Subcutaneous abdominal adipose tissue (tissue), 5 donors: Measurements from ENCODE around the gene LRBA.

Experiments
- H3K27ac ChIP-seq: one replicate; pipeline ENCODE4 v1.7.0; 2013; ENCODE audit warnings: low read depth, mild to moderate bottlenecking, inconsistent platforms, low read length, moderate library complexity
- H3K27me3 ChIP-seq, 5 donors: one replicate each; pipeline ENCODE4 v1.7.0; 2013; ENCODE audit warnings: low read length in 5 of 5, inconsistent platforms in 1 of 5; ENCODE audit not compliant: control insufficient read depth in 5 of 5, insufficient read depth in 4 of 5
- H3K36me3 ChIP-seq, 5 donors: one replicate each; pipeline ENCODE4 v1.7.0; 2013; ENCODE audit warnings: low read length in 5 of 5; ENCODE audit not compliant: control insufficient read depth in 5 of 5, insufficient read depth in 5 of 5
- H3K4me1 ChIP-seq, 5 donors: one replicate each; pipeline ENCODE4 v1.7.0; 2013; ENCODE audit warnings: low read length in 5 of 5, mild to moderate bottlenecking in 3 of 5, moderate library complexity in 1 of 5; ENCODE audit not compliant: control insufficient read depth in 5 of 5, insufficient read depth in 5 of 5
- H3K4me3 ChIP-seq, 5 donors: one replicate each; pipeline ENCODE4 v1.7.0; 2013; ENCODE audit warnings: low read length in 5 of 5, low read depth in 1 of 5
- H3K9ac ChIP-seq, 5 donors: one replicate each; pipeline ENCODE4 v1.7.0; 2013; ENCODE audit warnings: low read length in 5 of 5, mild to moderate bottlenecking in 4 of 5, moderate library complexity in 3 of 5
- H3K9me3 ChIP-seq, 5 donors: one replicate each; pipeline ENCODE4 v1.7.0; 2013; ENCODE audit warnings: low read length in 5 of 5; ENCODE audit not compliant: control insufficient read depth in 5 of 5
- donor health status: healthy.
- donor health status: healthy.
- donor health status: healthy.
- donor health status: healthy.
- donor health status: healthy.

LRBA gene

DNA sequence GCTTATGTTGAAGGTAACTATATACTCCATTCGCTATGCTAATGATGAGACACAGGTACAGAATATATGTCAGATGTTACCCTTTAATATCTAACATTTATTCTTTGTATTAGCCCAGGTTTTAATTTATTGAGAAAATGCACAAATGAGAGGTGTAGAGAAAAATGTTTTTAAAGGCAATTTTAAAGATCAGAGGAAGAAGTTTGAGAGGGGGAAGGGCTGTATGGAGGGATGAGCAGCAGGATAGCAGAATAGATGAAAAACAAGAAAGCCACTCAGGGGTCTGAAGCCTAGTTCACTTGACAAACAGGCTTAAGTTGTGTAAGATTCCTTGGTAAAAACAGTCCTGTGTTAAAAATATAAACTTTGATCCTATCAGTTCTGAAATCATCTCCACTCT lies 429.5 kb downstream of the LRBA start:
- Histone ChIP-seq H3K27ac (no peak overlapping the region), H3K4me1 (peaks cover 0 to 15% (median 7%) of the 10 kb centered on the region in 5 donors), H3K9me3 (peaks cover 0 to 10% (median 8%) of the 10 kb centered on the region in 5 donors), H3K9ac (no peak overlapping the region), H3K36me3 (peaks cover 6 to 20% (median 10%) of the 10 kb centered on the region in 5 donors), H3K4me3 (no peak overlapping the region), H3K27me3 (peaks cover 0 to 8% (median 3%) of the 10 kb centered on the region in 5 donors)

DNA sequence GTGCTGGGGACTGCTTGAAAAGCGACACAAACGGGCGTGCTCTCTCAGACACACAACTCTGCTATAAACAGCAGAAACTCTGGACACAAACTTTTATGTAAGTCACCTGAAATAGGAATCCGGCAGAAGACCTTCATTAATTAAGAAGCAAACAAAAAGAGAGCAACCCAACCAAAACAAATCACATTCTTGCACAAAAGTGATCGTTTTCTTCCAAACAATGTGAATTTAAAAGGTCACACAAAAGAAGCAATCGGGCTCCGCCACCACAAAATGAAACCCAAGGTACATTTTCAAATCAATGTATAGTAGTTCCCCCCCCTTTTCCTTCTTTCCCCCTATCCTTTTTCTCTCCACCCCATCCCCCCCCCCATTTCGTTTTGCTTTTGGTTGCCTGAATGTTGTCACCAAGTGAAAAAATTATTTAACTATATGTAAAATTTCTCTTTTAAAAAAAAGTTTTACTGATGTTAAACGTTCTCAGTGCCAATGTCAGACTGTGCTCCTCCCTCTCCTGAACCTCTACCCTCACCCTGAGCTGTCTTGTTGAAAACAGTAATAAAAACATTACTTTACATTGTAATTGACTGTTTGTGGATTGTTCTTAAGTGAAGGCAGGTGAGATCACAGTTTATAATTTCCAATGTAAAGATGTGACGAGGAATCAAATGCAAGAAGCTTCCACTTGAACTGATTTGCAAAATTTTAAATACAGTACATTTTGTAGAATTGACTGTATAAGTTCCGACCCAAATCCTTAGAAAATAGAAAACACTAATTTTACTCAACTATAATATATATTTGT lies 430.8 kb downstream of the LRBA start:
- peaks cover 0 to 15% (median 13%) of the 10 kb centered on the region in 5 donors for H3K4me1 ChIP-seq
- no peak overlapping the region for H3K9ac ChIP-seq
- H3K9me3 ChIP-seq: peaks cover 0 to 12% (median 8%) of the 10 kb centered on the region in 5 donors
- peaks cover 0 to 8% (median 3%) of the 10 kb centered on the region in 5 donors for H3K27me3 ChIP-seq
- no peak overlapping the region for H3K27ac ChIP-seq
- H3K4me3 ChIP-seq: peak overlapping the region in 2 of 5 donors; percentile 70 to 73
- H3K36me3 ChIP-seq: peaks cover 3 to 17% (median 8%) of the 10 kb centered on the region in 5 donors

DNA sequence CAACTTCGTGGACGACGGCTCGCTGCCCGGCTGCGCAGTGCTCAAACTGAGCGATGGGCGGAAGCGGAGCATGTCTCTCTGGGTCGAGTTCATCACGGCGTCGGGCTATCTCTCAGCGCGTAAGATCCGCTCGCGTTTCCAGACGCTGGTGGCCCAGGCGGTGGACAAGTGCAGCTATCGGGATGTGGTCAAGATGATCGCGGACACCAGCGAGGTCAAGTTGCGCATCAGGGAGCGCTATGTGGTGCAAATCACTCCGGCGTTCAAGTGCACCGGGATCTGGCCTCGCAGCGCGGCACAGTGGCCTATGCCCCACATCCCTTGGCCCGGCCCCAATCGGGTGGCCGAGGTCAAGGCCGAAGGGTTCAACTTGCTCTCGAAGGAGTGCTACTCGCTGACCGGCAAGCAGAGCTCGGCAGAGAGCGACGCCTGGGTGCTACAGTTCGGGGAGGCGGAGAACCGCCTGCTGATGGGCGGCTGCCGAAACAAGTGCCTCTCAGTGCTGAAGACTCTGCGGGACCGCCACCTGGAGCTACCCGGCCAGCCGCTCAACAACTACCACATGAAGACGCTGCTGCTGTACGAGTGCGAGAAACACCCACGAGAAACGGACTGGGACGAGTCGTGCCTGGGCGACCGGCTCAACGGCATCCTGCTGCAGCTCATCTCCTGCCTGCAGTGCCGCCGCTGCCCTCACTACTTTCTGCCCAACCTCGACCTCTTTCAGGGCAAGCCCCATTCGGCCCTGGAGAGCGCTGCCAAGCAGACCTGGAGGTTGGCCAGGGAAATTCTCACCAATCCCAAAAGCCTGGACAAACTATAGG lies 431.6 kb downstream of the LRBA start:
- Histone ChIP-seq H3K36me3 (peaks cover 0 to 11% (median 3%) of the 10 kb centered on the region in 5 donors), H3K27ac (no peak overlapping the region), H3K9me3 (peaks cover 0 to 12% (median 8%) of the 10 kb centered on the region in 5 donors), H3K4me1 (peaks cover 0 to 15% (median 13%) of the 10 kb centered on the region in 5 donors), H3K4me3 (peak overlapping the region; percentile 48 to 76 (median 70)), H3K9ac (peak overlapping the region in 3 of 5 donors; percentile 7 to 37 (median 13)), H3K27me3 (peaks cover 0 to 8% (median 3%) of the 10 kb centered on the region in 5 donors)

DNA sequence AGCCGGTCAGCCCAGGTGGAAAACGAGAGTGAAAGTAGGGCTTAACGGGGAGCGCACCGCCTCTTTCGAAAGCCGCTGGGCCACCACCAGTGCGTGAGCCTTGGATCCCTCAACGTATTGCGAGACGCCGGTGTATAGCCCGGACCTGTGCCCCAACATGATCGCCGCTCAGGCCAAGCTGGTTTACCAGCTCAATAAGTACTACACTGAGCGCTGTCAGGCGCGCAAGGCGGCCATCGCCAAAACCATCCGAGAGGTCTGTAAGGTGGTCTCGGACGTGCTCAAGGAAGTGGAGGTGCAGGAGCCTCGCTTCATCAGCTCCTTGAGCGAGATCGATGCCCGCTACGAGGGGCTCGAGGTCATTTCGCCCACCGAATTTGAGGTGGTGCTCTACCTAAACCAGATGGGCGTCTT lies 432.2 kb downstream of the LRBA start:
- H3K9ac ChIP-seq: peak overlapping the region in 3 of 5 donors; percentile 7 to 37 (median 13)
- peak overlapping the region; percentile 48 to 76 (median 70) for H3K4me3 ChIP-seq
- peak overlapping the region; percentile 6 for H3K27ac ChIP-seq
- H3K36me3 ChIP-seq: peaks cover 0 to 11% (median 2%) of the 10 kb centered on the region in 5 donors
- peaks cover 0 to 8% (median 3%) of the 10 kb centered on the region in 5 donors for H3K27me3 ChIP-seq
- peaks cover 0 to 15% (median 13%) of the 10 kb centered on the region in 5 donors for H3K4me1 ChIP-seq
- H3K9me3 ChIP-seq: peaks cover 0 to 12% (median 8%) of the 10 kb centered on the region in 5 donors

DNA sequence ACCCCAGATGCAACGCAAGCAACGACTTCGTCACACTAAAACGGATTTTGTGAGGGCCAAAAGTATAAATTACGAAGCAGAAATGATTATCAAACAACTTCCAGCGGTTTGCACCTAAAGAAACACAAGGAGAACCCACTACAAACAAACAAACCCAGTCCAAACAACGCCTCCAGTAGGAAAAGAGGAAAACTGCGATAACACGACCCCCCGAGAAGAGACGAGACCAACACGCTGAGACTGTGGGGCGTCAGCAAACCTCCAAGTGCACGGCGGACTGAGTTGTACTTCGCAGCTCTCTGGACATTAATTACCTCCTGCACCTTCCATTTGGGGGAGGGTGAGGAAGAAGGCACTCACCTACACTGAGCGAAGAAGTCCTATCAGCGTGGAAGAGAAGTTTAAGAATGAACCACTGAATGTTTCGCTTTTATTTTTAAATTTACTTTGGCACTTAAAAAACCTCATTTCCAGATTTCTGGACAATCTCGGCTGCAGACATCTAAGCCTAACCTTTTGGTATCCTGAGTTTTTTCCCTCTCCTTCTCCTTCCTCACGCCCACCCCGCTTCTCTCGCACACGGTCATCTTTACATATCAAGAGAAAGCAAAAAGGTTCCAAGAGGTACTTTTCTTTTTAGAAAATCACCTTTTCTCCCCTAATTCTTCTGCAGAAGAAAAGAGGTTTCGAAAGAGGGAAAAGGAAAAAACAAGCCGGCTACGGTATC lies 432.8 kb downstream of the LRBA start, which contains the start of gene MAB21L2:
Gene MAB21L2 (plus strand): TSS at position 6 of the 727 bp plus-strand sequence. CDS start 879 bp downstream, outside the sequence.
- Histone ChIP-seq H3K36me3 (peaks cover 0 to 11% (median 2%) of the 10 kb centered on the region in 5 donors), H3K27ac (peak within 1 kb of the TSS; percentile 6), H3K4me3 (peak within 1 kb of the TSS; percentile 48 to 76 (median 70)), H3K9ac (peak within 1 kb of the TSS in 2 of 5 donors; percentile 13 to 37), H3K9me3 (peaks cover 0 to 12% (median 8%) of the 10 kb centered on the region in 5 donors), H3K4me1 (peaks cover 0 to 15% (median 13%) of the 10 kb centered on the region in 5 donors), H3K27me3 (peaks cover 0 to 8% (median 3%) of the 10 kb centered on the region in 5 donors)

DNA sequence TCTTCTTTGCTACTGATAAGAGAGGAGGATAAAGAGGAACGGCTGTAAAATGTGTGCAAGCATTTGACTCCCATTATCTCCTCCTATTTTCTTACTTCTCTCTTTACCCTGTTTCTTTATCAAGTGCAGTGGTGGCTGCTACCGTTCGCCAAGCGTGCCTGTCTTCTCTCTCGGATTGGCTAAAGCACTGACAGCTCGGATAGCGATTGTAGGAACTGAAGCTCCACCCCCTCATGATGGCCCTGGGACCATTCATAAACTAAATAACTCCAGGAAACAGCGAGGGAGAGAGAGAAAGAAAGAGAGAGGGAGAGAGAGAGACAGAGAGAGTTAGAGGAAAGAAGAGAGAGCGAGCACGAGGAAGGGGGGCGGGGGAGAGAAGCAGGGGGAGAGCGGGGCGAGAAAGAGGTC lies 433.4 kb downstream of the LRBA start:
- no peak overlapping the region for H3K9ac ChIP-seq
- no peak overlapping the region for H3K27ac ChIP-seq
- H3K9me3 ChIP-seq: peaks cover 0 to 12% (median 8%) of the 10 kb centered on the region in 5 donors
- peaks cover 0 to 8% (median 3%) of the 10 kb centered on the region in 5 donors for H3K27me3 ChIP-seq
- H3K4me1 ChIP-seq: peaks cover 0 to 15% (median 13%) of the 10 kb centered on the region in 5 donors
- H3K36me3 ChIP-seq: peaks cover 0 to 11% (median 2%) of the 10 kb centered on the region in 5 donors
- H3K4me3 ChIP-seq: no peak overlapping the region

DNA sequence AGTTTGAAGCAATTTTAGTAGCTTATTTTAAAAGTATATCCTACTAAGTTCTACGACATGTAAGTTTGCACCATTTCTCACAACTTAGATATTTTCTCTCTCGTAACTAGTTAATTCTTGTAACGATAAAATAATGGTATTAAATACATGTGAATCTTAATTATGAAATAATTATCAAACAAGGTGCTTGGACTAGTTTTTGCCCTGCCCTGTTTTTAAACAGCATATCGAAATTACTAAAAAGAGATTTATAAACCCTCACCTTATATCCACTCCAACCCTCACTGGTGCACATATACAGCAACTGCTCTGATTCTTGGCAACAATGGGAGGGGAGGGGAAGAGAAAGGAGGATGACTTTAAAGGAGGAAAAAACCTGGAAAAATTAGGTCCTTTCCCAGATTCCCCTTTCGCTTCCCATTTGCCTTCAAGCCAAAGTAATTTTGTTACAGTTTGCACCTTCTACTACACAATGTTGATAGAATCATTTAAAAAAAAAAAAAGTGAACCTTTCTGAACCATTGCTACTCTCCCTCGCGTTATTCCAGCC lies 434.0 kb downstream of the LRBA start:
- Histone ChIP-seq H3K27me3 (peaks cover 0 to 8% (median 3%) of the 10 kb centered on the region in 5 donors), H3K4me3 (no peak overlapping the region), H3K9ac (no peak overlapping the region), H3K4me1 (peaks cover 0 to 15% (median 13%) of the 10 kb centered on the region in 5 donors), H3K9me3 (peaks cover 0 to 12% (median 8%) of the 10 kb centered on the region in 5 donors), H3K36me3 (peaks cover 0 to 11% (median 2%) of the 10 kb centered on the region in 5 donors), H3K27ac (no peak overlapping the region)

DNA sequence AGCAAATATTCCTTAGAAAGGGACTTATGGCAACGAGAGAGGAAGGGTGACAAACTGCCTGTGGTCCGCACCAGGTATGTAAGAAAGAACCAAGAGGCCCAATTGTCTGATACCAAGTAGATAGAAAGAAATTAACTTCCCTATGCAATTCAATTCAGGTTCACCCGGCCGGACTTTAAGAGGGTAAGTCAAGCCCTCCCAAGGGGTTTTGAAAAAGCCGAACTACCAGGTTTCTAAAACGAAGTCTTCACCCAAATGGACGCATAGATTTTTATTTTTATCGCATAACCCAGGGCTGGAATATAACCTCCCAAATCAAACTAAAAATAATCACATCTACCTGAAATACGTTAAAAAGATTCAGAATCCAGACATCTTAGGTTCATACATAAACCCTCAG lies 434.8 kb downstream of the LRBA start:
- Histone ChIP-seq H3K27me3 (peaks cover 0 to 8% (median 3%) of the 10 kb centered on the region in 5 donors), H3K27ac (no peak overlapping the region), H3K9ac (peak overlapping the region in 1 of 5 donors; percentile 20), H3K9me3 (peaks cover 0 to 12% (median 8%) of the 10 kb centered on the region in 5 donors), H3K36me3 (peaks cover 0 to 11% (median 2%) of the 10 kb centered on the region in 5 donors), H3K4me1 (peaks cover 0 to 15% (median 13%) of the 10 kb centered on the region in 5 donors), H3K4me3 (peak overlapping the region in 3 of 5 donors; percentile 30 to 63 (median 56))
